ENCODE measurements around the gene HOXA10. TPM values are rescaled to one million over a fixed set of nuclear protein-coding genes. Genes with fewer than 3 reads are reported as not detected.
A peak's percentile ranks its signal among the peaks of the same experiment; 100 is the strongest.

The HOXA10 gene
- total RNA-seq, 6 experiments from 2014 or later, result 38.9 to 43.5 (median 41.1) TPM

DNA sequence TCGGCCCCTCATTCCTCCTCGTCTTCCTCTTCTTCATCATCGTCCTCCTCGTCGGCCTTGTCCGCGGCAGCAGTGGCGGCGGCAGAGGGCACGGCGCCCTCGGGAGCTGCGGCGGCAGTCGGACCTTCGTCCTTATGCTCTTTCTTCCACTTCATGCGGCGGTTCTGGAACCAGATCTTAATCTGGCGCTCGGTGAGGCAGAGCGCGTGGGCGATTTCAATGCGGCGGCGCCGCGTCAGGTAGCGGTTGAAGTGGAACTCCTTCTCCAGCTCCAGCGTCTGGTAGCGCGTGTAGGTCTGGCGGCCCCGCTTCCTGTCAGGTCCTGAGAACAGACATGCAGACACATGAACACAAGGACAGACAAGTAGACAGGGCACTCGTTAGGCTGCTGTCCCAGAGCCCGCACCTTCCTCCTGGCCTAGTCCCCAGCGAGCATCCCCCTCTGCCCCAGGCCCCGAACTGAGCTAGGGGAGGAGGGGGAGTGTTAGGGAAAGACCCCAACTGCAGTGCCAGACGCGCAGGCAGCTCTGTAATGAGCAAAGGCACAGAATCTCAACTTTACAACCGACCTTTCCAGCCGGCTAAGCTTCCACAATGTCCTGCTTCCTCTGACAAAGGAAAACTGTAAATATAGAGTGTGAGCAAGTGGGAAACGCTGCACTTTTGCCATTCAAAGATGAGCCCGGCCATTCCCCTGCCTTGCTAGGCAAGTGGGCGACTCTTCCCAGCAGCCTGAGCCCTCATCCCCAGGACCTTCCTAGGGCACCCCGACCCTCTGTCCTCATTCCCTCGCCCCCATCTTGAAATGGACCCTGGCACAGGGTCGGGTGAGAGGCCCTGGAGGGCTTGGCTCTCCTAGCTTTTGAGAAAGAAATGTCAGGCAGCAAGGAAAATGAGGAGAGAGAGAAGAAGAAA is 19.0 kb downstream of the HOXA10 start:
- Mint-ChIP-seq H3K27ac (peak overlapping the region; percentile 91), H3K4me3 (peak overlapping the region; percentile 91), H3K9me3 (no peaks in the 10 kb centered on the region), H3K36me3 (ENCODE audit: low read depth) (peaks cover 5% of the 10 kb centered on the region), H3K4me1 (ENCODE audit: low read depth) (peaks cover 44% of the 10 kb centered on the region), H3K27me3 (ENCODE audit: insufficient read depth) (peaks cover 11% of the 10 kb centered on the region)
- TF ChIP-seq, protein P1, sequence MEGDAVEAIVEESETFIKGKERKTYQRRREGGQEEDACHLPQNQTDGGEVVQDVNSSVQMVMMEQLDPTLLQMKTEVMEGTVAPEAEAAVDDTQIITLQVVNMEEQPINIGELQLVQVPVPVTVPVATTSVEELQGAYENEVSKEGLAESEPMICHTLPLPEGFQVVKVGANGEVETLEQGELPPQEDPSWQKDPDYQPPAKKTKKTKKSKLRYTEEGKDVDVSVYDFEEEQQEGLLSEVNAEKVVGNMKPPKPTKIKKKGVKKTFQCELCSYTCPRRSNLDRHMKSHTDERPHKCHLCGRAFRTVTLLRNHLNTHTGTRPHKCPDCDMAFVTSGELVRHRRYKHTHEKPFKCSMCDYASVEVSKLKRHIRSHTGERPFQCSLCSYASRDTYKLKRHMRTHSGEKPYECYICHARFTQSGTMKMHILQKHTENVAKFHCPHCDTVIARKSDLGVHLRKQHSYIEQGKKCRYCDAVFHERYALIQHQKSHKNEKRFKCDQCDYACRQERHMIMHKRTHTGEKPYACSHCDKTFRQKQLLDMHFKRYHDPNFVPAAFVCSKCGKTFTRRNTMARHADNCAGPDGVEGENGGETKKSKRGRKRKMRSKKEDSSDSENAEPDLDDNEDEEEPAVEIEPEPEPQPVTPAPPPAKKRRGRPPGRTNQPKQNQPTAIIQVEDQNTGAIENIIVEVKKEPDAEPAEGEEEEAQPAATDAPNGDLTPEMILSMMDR (IDR thresholded peaks at IDR 0.05), result no peak
- no peak for DNase-seq

- H3K36me3 Mint-ChIP-seq (ENCODE audit: low read depth), result peaks cover 5% of the 10 kb centered on the region
- peak overlapping the region; percentile 91 for H3K4me3 Mint-ChIP-seq
- peak overlapping the region; percentile 91; the same call in 1 of the 2 replicates for H3K27ac Mint-ChIP-seq
- no peaks in the 10 kb centered on the region for H3K9me3 Mint-ChIP-seq
- H3K4me1 Mint-ChIP-seq (ENCODE audit: low read depth), result peaks cover 52% of the 10 kb centered on the region
- DNase-seq, result no peak
- TF ChIP-seq, protein P1 (IDR thresholded peaks at IDR 0.05), result no peak
- peaks cover 11% of the 10 kb centered on the region for H3K27me3 Mint-ChIP-seq (ENCODE audit: insufficient read depth)
Measured at GRCh38 chr7:27154369-27154768, 19.8 kb downstream of the HOXA10 start.

GRCh38 chr7:27153526-27153925 is 20.6 kb downstream of the HOXA10 start:
- peak overlapping the region; percentile 91 for H3K27ac Mint-ChIP-seq
- H3K4me1 Mint-ChIP-seq (ENCODE audit: low read depth), result peaks cover 59% of the 10 kb centered on the region
- H3K36me3 Mint-ChIP-seq (ENCODE audit: low read depth), result peaks cover 5% of the 10 kb centered on the region
- H3K4me3 Mint-ChIP-seq, result peak overlapping the region; percentile 91; the same call in 1 of the 2 replicates
- DNase-seq, result no peak
- H3K9me3 Mint-ChIP-seq, result no peaks in the 10 kb centered on the region
- peaks cover 11% of the 10 kb centered on the region for H3K27me3 Mint-ChIP-seq (ENCODE audit: insufficient read depth)
- TF ChIP-seq, protein P1 (IDR thresholded peaks at IDR 0.05), result no peak

GRCh38 chr7:27152816-27153442 is 21.2 kb downstream of the HOXA10 start:
- H3K4me1 Mint-ChIP-seq (ENCODE audit: low read depth), result peaks cover 65% of the 10 kb centered on the region
- no peaks in the 10 kb centered on the region for H3K9me3 Mint-ChIP-seq
- TF ChIP-seq, protein P1 (IDR thresholded peaks at IDR 0.05), result no peak
- H3K4me3 Mint-ChIP-seq, result peak overlapping the region; percentile 91
- DNase-seq, result no peak
- H3K36me3 Mint-ChIP-seq (ENCODE audit: low read depth), result peaks cover 5% of the 10 kb centered on the region
- H3K27me3 Mint-ChIP-seq (ENCODE audit: insufficient read depth), result peaks cover 11% of the 10 kb centered on the region
- H3K27ac Mint-ChIP-seq, result peak overlapping the region; percentile 91

DNA sequence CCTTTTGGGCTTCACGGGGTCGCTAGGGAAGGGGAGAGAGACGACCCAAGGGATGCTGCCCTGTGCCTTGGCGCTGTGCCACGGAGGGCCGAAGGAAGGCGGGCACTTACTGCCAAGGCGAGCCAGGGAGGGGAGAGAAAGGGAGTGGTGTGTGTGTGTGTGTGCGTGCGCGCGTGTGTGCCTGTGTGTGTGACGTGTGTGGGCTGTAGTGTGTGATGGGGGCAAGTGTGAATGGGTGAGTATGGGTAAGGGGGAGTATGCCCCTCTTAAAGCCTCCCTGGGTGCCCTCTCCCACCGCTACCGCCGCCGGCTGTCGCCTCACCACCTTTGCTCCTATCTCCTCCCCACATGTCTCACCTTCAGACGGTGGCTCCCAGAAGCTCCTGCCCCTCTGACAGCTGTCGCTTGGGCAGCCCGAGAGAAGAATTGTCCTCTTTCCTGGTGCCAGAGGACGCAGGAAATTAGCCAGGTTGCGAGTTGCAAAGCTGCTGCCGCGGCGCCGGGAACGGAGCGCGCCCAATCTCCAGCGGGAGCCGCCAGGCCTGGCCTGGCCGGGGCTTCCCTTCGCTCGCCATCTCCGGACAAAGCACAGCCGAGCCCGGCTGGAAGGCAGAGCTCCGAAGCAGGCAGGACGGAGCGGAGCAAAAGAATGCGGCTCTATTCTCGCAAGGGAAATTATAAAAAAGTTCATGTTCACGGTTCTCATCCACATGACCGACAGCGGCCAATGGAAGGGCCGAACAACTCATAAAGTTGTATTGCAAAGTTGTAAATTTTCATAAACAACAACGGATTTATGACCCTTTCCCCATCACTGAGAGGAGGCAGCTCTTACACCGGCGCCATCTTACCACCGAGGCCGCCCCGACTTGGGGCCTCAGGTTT is 21.9 kb downstream of the HOXA10 start, which contains the start of gene HOXA3:
Gene HOXA3 (minus strand): TSS at position 653 of the 885 bp plus-strand sequence. CDS start 41,943 bp downstream, outside the sequence.
- DNase-seq, result peak; percentile 86
- Mint-ChIP-seq H3K36me3 (ENCODE audit: low read depth) (peaks cover 5% of the 10 kb centered on the region), H3K4me3 (peak within 1 kb of the TSS; percentile 91), H3K4me1 (ENCODE audit: low read depth) (peaks cover 66% of the 10 kb centered on the region), H3K27me3 (ENCODE audit: insufficient read depth) (peaks cover 11% of the 10 kb centered on the region), H3K27ac (peak within 1 kb of the TSS; percentile 91), H3K9me3 (no peaks in the 10 kb centered on the region)
- TF ChIP-seq, protein P1 (IDR thresholded peaks at IDR 0.05), result no peak

All from HFFc6 (cell line).